GM20000 (cell line): ENCODE results near the gene DTNB.
"Not testable (repeated sequence)": the region's sequence is repeated elsewhere in the genome, so short reads cannot be mapped to it uniquely, and the experiment has no call there.

ENCODE experiments used
- DNase-seq: peaks from one replicate; pipeline ENCODE4 v3.0.0; 2012; ENCODE audit warnings: low spot score
- CTCF ChIP-seq: IDR thresholded peaks from 2 replicates; pipeline ENCODE4 v1.5.1; 2012; ENCODE audit warnings: mild to moderate bottlenecking, control low read depth; ENCODE audit errors: extremely low read depth, missing control alignments

Gene DTNB

DNA sequence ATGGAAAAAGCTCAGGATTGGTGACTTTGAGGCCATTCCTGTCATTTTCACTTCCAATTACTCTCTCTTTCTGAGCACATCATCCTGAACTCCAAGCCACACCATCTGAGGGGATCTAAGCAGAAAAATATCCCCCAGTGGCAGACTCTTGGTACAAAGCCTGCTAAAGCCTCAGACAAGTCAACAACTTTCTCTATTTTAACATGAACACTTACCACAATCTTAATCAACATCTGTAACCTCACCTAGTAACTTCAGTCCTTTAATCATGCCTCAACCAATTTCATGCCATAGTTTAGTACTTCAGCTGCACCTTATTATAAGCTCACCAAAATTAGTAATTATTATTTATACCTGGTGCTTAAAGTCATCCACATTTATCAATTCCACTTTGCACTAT, 128.9 kb downstream of the DTNB start:
- DNase-seq, result no peak
- no peak for TF ChIP-seq CTCF

DNA sequence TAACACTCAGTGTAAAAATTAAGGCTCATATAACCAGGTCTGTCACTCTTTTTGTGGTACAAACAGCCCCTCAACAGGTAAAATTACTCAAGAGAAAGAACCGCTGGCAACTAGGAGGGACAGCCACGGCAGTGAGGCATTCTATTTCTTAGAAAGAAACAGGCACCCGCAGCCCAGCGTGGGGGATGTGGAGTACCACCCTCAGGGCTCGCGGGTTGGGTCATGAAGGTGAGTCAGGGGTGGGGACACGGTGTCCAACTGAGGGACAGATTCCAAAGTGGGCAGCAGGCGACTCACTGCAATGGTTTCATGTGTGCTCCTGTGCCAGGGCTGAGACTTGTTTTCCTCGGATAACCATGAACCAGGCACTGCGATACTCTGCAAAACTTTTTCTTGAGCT, 129.4 kb downstream of the DTNB start:
- no peak for DNase-seq
- no peak for TF ChIP-seq CTCF

DNA sequence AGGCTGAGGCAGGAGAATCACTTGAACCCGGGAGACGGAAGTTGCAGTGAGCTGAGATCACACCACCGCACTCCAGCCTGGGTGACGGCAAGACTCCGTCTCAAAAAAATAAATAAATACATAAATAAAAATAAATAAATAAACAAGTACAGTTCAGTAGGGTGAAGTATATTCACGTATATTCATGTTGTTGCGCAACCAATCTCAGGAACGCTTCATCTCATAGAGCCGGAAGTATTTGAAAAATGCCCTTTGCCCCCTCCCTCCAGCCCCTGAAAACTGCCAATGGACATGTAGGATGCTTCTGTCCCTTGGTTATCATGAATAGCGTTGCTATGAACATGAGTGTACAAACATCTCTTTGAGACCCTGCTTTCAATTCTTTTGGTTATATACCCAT, 132.0 kb downstream of the DTNB start:
- no peak for TF ChIP-seq CTCF

DNA sequence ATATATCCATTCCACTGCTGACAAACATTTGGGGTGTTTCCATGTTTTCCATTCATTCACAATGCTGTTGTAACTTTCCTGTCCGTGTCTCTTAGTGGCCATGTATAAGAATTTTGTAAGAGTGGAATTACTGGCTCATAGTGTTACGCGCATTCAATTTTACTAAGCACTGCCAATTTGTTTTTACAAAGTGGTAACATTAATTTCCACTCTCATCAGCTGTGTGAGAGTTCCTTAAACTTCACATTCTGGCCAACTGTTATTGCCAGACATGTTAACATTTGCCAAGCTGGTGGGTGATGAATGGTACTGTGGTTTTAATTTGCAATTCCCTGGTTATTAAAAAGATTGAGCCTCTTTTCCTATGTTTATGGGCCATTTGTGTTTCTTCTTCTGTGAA, 134.2 kb downstream of the DTNB start:
- no peak for DNase-seq
- no peak for TF ChIP-seq CTCF

More for the DNA sequence above, 132.0 kb downstream of the DTNB start:
- DNase-seq, result no peak

- no peak for DNase-seq
- TF ChIP-seq CTCF, result no peak
Observed at GRCh38 chr2:25537526-25537925, 135.9 kb downstream of the DTNB start.

GRCh38 chr2:25535411-25536289, 137.7 kb downstream of the DTNB start:
- not testable (repeated sequence) for DNase-seq

GRCh38 chr2:25534937-25535336, 138.4 kb downstream of the DTNB start:
- not testable (repeated sequence) for DNase-seq

DNA sequence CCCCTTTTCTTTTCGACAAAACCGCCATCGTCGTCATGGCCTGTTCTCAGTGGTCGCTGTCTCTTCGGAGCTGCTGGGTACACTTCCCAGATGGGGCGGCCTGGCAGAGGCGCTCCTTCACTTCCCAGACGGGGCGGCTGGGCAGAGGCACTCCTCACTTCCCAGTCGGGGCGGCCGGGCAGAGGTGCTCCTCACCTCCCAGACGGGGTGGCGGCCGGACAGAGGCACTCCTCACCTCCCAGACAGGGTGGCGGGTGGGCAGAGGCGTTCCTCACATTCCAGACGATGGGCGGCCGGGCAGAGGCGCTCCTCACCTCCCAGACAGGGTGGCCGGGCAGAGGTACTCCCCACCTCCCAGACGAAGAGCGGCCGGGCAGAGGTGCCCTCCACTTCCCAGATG, 138.9 kb downstream of the DTNB start:
- TF ChIP-seq CTCF, result no peak
- no peak for DNase-seq

- DNase-seq, result not testable (repeated sequence)
Observed at GRCh38 chr2:25533771-25534170, 139.6 kb downstream of the DTNB start.
